H1 (cell line): ENCODE data around the gene HS6ST2.

Source experiments
- BRCA1 ChIP-seq: IDR thresholded peaks from 2 replicates; pipeline ENCODE4 v1.6.1; 2012; ENCODE audit warnings: low read depth, low read length, improper control_type of control experiment
- CHD1 ChIP-seq: IDR thresholded peaks from 2 replicates; pipeline ENCODE4 v1.6.1; 2012; ENCODE audit warnings: low read depth, low read length, improper control_type of control experiment
- CHD2 ChIP-seq: IDR thresholded peaks from 2 replicates; pipeline ENCODE4 v1.6.1; 2012; ENCODE audit warnings: low read length, improper control_type of control experiment
- CTCF ChIP-seq, 3 experiments: IDR thresholded peaks; 1 replicate in 2 of 3; 2 replicates in 1 of 3; pipeline versions ENCODE4 v1.5.1 to v1.6.1; 2011; ENCODE audit warnings: low read length in 3 of 3, mild to moderate bottlenecking in 3 of 3, inconsistent platforms in 2 of 3, low read depth in 1 of 3, moderate library complexity in 1 of 3; ENCODE audit not compliant: insufficient read depth in 1 of 3; ENCODE audit errors: control extremely low read depth in 1 of 3
- PHF8 ChIP-seq: fragments of 200-600 bp; sonication (generic); conservative IDR thresholded peaks from 2 replicates; pipeline ENCODE4 v1.7.1; 2012; ENCODE audit warnings: low read depth, mild to moderate bottlenecking, inconsistent platforms, low read length, moderate library complexity
- POLR2AphosphoS5 ChIP-seq: IDR thresholded peaks from 2 replicates; pipeline ENCODE4 v1.6.1; 2011; ENCODE audit warnings: low read depth, low read length
- TAF7 ChIP-seq: optimal IDR thresholded peaks from 2 replicates; pipeline ENCODE3; 2011; ENCODE audit warnings: low read depth, mild to moderate bottlenecking, inconsistent platforms, low read length, moderate library complexity, borderline replicate concordance
- TEAD4 ChIP-seq: IDR thresholded peaks from 2 replicates; pipeline ENCODE4 v1.6.1; 2012; ENCODE audit warnings: low read depth, low read length, inconsistent platforms, mixed read lengths
- ZNF274 ChIP-seq: IDR thresholded peaks from 2 replicates; pipeline ENCODE4 v1.7.0; 2012; ENCODE audit warnings: low read length, borderline replicate concordance; ENCODE audit errors: extremely low read depth

DNA sequence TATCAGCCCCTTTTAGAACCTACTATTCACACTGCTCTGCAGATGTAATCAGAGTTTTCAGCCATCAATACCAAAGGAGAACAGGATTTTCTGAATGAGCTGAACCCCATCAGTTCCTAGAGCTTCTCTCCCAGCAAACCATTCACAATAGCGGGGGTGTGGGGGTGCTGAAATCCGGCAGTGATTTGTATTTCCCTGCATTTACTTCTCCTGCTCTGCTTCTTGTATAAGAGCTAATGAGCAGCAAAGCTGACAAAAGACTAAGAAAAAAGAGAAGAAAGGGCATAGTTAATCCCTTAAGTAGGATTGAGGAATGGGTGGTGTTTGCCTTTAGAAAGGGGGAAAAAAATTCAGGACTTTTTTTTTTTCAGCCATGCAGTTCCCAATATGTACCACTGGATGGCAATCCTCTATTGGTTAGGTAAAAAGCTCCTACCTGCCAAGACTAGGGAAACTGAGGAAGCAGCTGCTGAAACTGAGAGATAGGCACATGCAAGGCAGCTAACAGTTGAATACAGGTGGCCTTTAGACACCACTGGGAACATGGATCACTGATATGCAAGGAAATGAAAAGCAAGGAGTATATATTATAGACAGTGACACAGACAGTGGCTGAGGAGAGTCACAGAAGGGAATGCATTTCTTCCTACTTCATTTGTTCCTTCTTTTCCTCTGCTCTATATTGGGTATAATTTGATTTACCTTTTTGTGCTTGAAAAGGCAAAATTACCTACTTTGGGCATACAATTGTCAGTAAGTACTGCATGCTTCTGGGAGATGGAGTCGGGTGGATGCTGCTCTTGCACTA lies 217.9 kb downstream of the HS6ST2 start:
- TF ChIP-seq CTCF (IDR thresholded peaks at IDR 0.05; ENCODE audit: control extremely low read depth in 1 of 3, insufficient read depth in 1 of 3, low read depth in 1 of 3, low read length in 3 of 3) (peak in 2 of 3 experiments; percentile 47 to 54; a peak in 2 of 4 replicates), ZNF274 (no peak), POLR2AphosphoS5 (no peak), BRCA1 (no peak), CHD1 (no peak), CHD2 (no peak), PHF8 (no peak), TAF7 (no peak), TEAD4 (no peak)
